Ascending aorta (tissue), 2 donors: ENCODE data around the gene MLLT3. TPM values are rescaled to one million over a fixed set of nuclear protein-coding genes. Genes with fewer than 3 reads are reported as not detected.

ENCODE experiments used
- DNase-seq, 2 donors: peaks; one replicate each; pipeline ENCODE4 v3.0.0-alpha.2; 2019; ENCODE audit warnings: low spot score in 2 of 2
- H3K27ac ChIP-seq, 2 donors: fragments of 200-600 bp; sonication (generic); one replicate each; pipeline ENCODE4 v1.5.1; 2016 to 2017; ENCODE audit warnings: mild to moderate bottlenecking in 1 of 2
- H3K27me3 ChIP-seq: fragments of 200-600 bp; sonication (generic); one replicate; pipeline ENCODE4 v1.5.1; 2017
- H3K36me3 ChIP-seq, 2 donors: fragments of 200-600 bp; sonication (generic); one replicate each; pipeline ENCODE4 v1.5.1; 2016
- H3K4me1 ChIP-seq, 2 donors: fragments of 200-600 bp; sonication (generic); one replicate each; pipeline ENCODE4 v1.5.1; 2016 to 2017; ENCODE audit warnings: mild to moderate bottlenecking in 1 of 2
- H3K4me3 ChIP-seq, 2 donors: fragments of 200-600 bp; sonication (generic); one replicate each; pipeline ENCODE4 v1.5.1; 2016 to 2017; ENCODE audit warnings: mild to moderate bottlenecking in 1 of 2
- H3K9me3 ChIP-seq, 2 donors: fragments of 200-600 bp; sonication (generic); one replicate each; pipeline ENCODE4 v1.5.1; 2016
- CTCF ChIP-seq, 3 experiments: fragments of 200-600 bp in 2 of 3; fragments of 450-650 bp in 1 of 3; sonication (generic) in 2 of 3; IDR thresholded peaks; one replicate each; pipeline ENCODE4 v1.5.1; 2016 to 2019; ENCODE audit warnings: antibody characterized with exemption in 3 of 3, mild to moderate bottlenecking in 1 of 3, moderate library complexity in 1 of 3
- intact Hi-C: fragments of 100-400 bp; cut with DNase I; formaldehyde crosslinking; loops from one replicate; pipeline ENCODE4 v1.15.1; 2023
- total RNA-seq: library from RNA; depleted of rRNA; stranded (reverse); fragments of >200 nt; gene quantifications from one replicate; pipeline ENCODE4 v1.1.0, GENCODE V29; 2016

The MLLT3 gene
- total RNA-seq, 1 donor from 2014 or later: 16.8 TPM

GRCh38 chr9:20316372-20316771, 305.9 kb downstream of the MLLT3 start:
- DNase-seq: no peak
- H3K9me3 ChIP-seq: no peaks in the 10 kb centered on the region
- no peak for TF ChIP-seq CTCF (IDR thresholded peaks at IDR 0.05)
- no peak overlapping the region for H3K4me3 ChIP-seq
- H3K27me3 ChIP-seq: no peaks in the 10 kb centered on the region
- intact Hi-C loops: no loop called here
- H3K4me1 ChIP-seq: no peaks in the 10 kb centered on the region
- H3K36me3 ChIP-seq: no peaks in the 10 kb centered on the region
- no peak overlapping the region for H3K27ac ChIP-seq

GRCh38 chr9:20315677-20316076, 306.6 kb downstream of the MLLT3 start:
- H3K4me3 ChIP-seq: no peak overlapping the region
- TF ChIP-seq CTCF (IDR thresholded peaks at IDR 0.05): no peak
- intact Hi-C loops: no loop called here
- H3K9me3 ChIP-seq: no peaks in the 10 kb centered on the region
- H3K27me3 ChIP-seq: no peaks in the 10 kb centered on the region
- H3K36me3 ChIP-seq: no peaks in the 10 kb centered on the region
- H3K27ac ChIP-seq: no peak overlapping the region
- DNase-seq: no peak
- no peaks in the 10 kb centered on the region for H3K4me1 ChIP-seq

- intact Hi-C loops: no loop called here
- H3K9me3 ChIP-seq: no peaks in the 10 kb centered on the region
- no peak overlapping the region for H3K4me3 ChIP-seq
- no peaks in the 10 kb centered on the region for H3K4me1 ChIP-seq
- no peak for TF ChIP-seq CTCF (IDR thresholded peaks at IDR 0.05)
- H3K27me3 ChIP-seq: no peaks in the 10 kb centered on the region
- H3K27ac ChIP-seq: no peak overlapping the region
- H3K36me3 ChIP-seq: no peaks in the 10 kb centered on the region
- no peak for DNase-seq
Observed at GRCh38 chr9:20314981-20315380, 307.3 kb downstream of the MLLT3 start.

GRCh38 chr9:20313415-20313814, 308.9 kb downstream of the MLLT3 start:
- Histone ChIP-seq H3K36me3 (no peaks in the 10 kb centered on the region), H3K9me3 (no peaks in the 10 kb centered on the region), H3K27me3 (no peaks in the 10 kb centered on the region), H3K27ac (no peak overlapping the region), H3K4me1 (no peaks in the 10 kb centered on the region), H3K4me3 (no peak overlapping the region)
- DNase-seq: no peak
- intact Hi-C loops: no loop called here
- TF ChIP-seq CTCF (IDR thresholded peaks at IDR 0.05): no peak

- H3K9me3 ChIP-seq: no peaks in the 10 kb centered on the region
- no peaks in the 10 kb centered on the region for H3K4me1 ChIP-seq
- intact Hi-C loops: no loop called here
- H3K4me3 ChIP-seq: no peak overlapping the region
- no peak for DNase-seq
- no peaks in the 10 kb centered on the region for H3K27me3 ChIP-seq
- H3K36me3 ChIP-seq: no peaks in the 10 kb centered on the region
- H3K27ac ChIP-seq: no peak overlapping the region
- no peak for TF ChIP-seq CTCF (IDR thresholded peaks at IDR 0.05)
Observed at GRCh38 chr9:20312732-20313131, 309.6 kb downstream of the MLLT3 start.

- Histone ChIP-seq H3K27me3 (no peaks in the 10 kb centered on the region), H3K9me3 (no peaks in the 10 kb centered on the region), H3K4me3 (no peak overlapping the region), H3K27ac (no peak overlapping the region), H3K36me3 (no peaks in the 10 kb centered on the region), H3K4me1 (no peaks in the 10 kb centered on the region)
- no peak for TF ChIP-seq CTCF (IDR thresholded peaks at IDR 0.05)
- DNase-seq: no peak
- intact Hi-C loops: no loop called here
Observed at GRCh38 chr9:20310024-20310423, 312.3 kb downstream of the MLLT3 start.
